ENCODE data around the gene MACF1.

The MACF1 gene

DNA sequence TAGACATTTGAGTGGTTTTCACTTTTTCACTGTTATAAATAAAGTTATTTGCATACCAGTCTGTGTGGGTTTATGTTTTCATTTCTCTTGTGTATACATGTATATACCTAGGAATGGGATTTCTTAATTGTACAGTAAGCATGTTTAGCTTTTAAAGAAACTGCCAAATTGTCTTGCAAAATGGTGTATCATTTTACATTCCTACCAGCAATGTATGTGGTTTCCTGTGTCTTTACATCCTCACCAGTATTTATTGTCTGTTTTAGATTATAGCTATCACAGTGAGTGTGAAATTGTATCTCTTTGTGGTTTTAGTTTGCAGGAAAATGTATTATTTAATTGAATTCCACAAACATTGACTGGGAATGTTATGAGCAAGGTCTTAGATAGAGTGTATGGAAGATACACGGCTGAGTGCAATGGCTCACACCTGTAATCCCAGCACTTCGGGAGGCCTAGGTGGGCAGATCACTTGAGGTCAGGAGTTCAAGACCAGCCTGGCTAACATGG is 57.3 kb downstream of the MACF1 start:
- H3K4me2 ChIP-seq (ENCODE audit: low read length, poor library complexity, severe bottlenecking), result no peak overlapping the region
- no peak overlapping the region for H2BK120ac ChIP-seq (ENCODE audit: low read depth, low read length)
- H2BK15ac ChIP-seq (ENCODE audit: low read depth, poor library complexity, severe bottlenecking), result no peak overlapping the region
- H2BK5ac ChIP-seq (ENCODE audit: low read depth, low read length, poor library complexity, severe bottlenecking), result no peak overlapping the region
- H3K4me1 ChIP-seq (ENCODE audit: control insufficient read depth, insufficient read depth, low read depth, low read length), result peaks cover 3% of the 10 kb centered on the region
- no peaks in the 10 kb centered on the region for H3K9me3 ChIP-seq (ENCODE audit: control insufficient read depth, low read length)
- WGBS, result 86% methylated on average over 2 of the region's 2 CpGs
- no peak overlapping the region for H3K4ac ChIP-seq (ENCODE audit: low read depth in 1 of 2, low read length in 2 of 2)
- no peak overlapping the region for H3K23ac ChIP-seq (ENCODE audit: low read length in 2 of 2)
- H3K27ac ChIP-seq (ENCODE audit: low read length, poor library complexity, severe bottlenecking), result no peak overlapping the region
- H3K27me3 ChIP-seq (ENCODE audit: control insufficient read depth in 1 of 2, insufficient read depth in 1 of 2, low read length in 2 of 2), result no peaks in the 10 kb centered on the region
- H3K4me3 ChIP-seq (ENCODE audit: insufficient read depth in 1 of 2, low read depth in 1 of 2, low read length in 2 of 2), result no peak overlapping the region
- no peak overlapping the region for H4K8ac ChIP-seq (ENCODE audit: low read length)
- no peak overlapping the region for H2AFZ ChIP-seq (ENCODE audit: low read depth, low read length)
- peaks cover 9 to 32% of the 10 kb centered on the region in 2 experiments for H3K36me3 ChIP-seq (ENCODE audit: control insufficient read depth in 1 of 2, insufficient read depth in 2 of 2, low read depth in 1 of 2, low read length in 2 of 2)
- H3K79me1 ChIP-seq (replicated peaks; ENCODE audit: low read length, poor library complexity, severe bottlenecking), result peaks cover 3% of the 10 kb centered on the region
- H3K9ac ChIP-seq (ENCODE audit: low read length), result no peak overlapping the region
- H4K91ac ChIP-seq (ENCODE audit: low read length), result no peak overlapping the region
- H2AK5ac ChIP-seq (ENCODE audit: low read length, severe bottlenecking), result no peak overlapping the region
- H2BK12ac ChIP-seq (ENCODE audit: low read length in 2 of 2), result no peak overlapping the region
- no peak overlapping the region for H3K18ac ChIP-seq (ENCODE audit: low read depth in 1 of 2, low read length in 2 of 2)
- H3K14ac ChIP-seq (ENCODE audit: low read length in 2 of 2), result no peak overlapping the region
- DNase-seq, result no peak

DNA sequence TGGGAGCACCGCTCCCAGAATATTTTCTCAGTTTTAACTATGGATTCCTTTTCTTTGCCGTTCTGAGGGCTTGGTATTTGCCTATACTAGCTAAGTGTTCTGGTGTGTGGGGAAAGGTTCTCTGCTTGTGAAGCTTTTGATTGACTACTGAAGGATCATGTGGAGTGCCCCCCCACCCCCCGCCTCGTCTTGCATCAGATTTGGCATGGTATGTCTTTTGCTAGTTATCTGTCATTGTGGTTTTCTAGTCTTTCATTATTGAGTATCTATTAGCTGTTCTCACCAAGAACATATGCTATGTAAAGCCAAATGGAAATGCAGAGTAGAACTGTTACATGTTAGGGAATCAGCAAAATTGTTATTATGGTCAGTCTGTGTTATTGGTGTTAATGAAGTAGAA is 58.3 kb downstream of the MACF1 start:
- H2BK120ac ChIP-seq (ENCODE audit: low read depth, low read length), result no peak overlapping the region
- H3K9ac ChIP-seq (ENCODE audit: low read length), result no peak overlapping the region
- peak overlapping the region; percentile 27 for H4K91ac ChIP-seq (ENCODE audit: low read length)
- H4K8ac ChIP-seq (ENCODE audit: low read length), result no peak overlapping the region
- no peak overlapping the region for H2AK5ac ChIP-seq (ENCODE audit: low read length, severe bottlenecking)
- peaks cover 3% of the 10 kb centered on the region for H3K4me1 ChIP-seq (ENCODE audit: control insufficient read depth, insufficient read depth, low read depth, low read length)
- no peak overlapping the region for H3K18ac ChIP-seq (ENCODE audit: low read depth in 1 of 2, low read length in 2 of 2)
- no peak overlapping the region for H2BK12ac ChIP-seq (ENCODE audit: low read length in 2 of 2)
- H3K14ac ChIP-seq (ENCODE audit: low read length in 2 of 2), result no peak overlapping the region
- H2BK5ac ChIP-seq (ENCODE audit: low read depth, low read length, poor library complexity, severe bottlenecking), result no peak overlapping the region
- no peaks in the 10 kb centered on the region for H3K9me3 ChIP-seq (ENCODE audit: control insufficient read depth, low read length)
- no peak overlapping the region for H3K23ac ChIP-seq (ENCODE audit: low read length in 2 of 2)
- peak; percentile 32 for DNase-seq
- WGBS, result 98% methylated on average over 3 of the region's 4 CpGs
- no peak overlapping the region for H3K27ac ChIP-seq (ENCODE audit: low read length, poor library complexity, severe bottlenecking)
- H3K4me3 ChIP-seq (ENCODE audit: insufficient read depth in 1 of 2, low read depth in 1 of 2, low read length in 2 of 2), result no peak overlapping the region
- H3K79me1 ChIP-seq (replicated peaks; ENCODE audit: low read length, poor library complexity, severe bottlenecking), result peaks cover 3% of the 10 kb centered on the region
- no peak overlapping the region for H2AFZ ChIP-seq (ENCODE audit: low read depth, low read length)
- H3K4me2 ChIP-seq (ENCODE audit: low read length, poor library complexity, severe bottlenecking), result no peak overlapping the region
- no peak overlapping the region for H3K4ac ChIP-seq (ENCODE audit: low read depth in 1 of 2, low read length in 2 of 2)
- H3K36me3 ChIP-seq (ENCODE audit: control insufficient read depth in 1 of 2, insufficient read depth in 2 of 2, low read depth in 1 of 2, low read length in 2 of 2), result peaks cover 9 to 24% of the 10 kb centered on the region in 2 experiments
- no peak overlapping the region for H2BK15ac ChIP-seq (ENCODE audit: low read depth, poor library complexity, severe bottlenecking)
- no peaks in the 10 kb centered on the region for H3K27me3 ChIP-seq (ENCODE audit: control insufficient read depth in 1 of 2, insufficient read depth in 1 of 2, low read length in 2 of 2)

DNA sequence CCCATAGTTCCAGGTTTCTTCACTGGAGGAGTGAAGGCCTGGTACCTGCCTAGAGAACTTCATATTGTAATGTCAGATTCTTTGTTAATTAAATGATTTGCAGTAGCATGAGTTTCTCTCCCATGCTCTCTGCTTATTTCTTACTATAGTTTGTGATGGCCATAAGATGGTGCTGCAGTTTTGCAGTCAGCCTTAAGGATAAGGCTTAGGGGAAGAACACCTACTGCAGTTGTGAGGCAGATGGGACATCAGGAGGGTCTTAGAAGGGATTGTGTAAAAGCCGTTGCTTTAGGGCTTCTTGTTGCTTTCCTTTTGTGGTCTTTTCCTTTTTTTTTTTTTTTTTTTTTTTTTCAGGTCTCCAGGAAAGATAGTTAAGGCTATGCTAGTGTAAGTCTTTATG is 61.8 kb downstream of the MACF1 start:
- 85% methylated on average over 1 of the region's 1 CpG for whole genome bisulfite sequencing
- H4K8ac ChIP-seq (ENCODE audit: low read length), result no peak overlapping the region

DNA sequence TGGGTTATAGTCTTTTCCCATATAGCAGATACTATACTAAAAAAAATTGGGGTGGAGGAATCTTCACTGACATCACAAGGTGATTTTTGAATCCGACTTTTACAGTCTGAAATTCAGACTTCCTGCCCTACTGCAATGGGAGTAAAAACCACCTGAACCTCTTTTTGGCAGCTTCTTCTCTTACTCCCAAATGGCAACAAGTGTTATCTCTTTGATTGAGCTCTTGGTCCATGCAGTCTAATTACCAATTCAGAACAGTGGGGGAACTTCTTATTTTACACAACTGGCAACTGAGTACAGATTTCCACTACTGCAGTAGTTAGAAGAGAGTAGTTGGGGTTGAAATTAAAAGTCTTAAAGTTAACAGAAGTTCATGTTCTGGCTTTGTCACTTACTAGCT is 62.3 kb downstream of the MACF1 start:
- no peak for DNase-seq
- H3K18ac ChIP-seq (ENCODE audit: low read depth in 1 of 2, low read length in 2 of 2), result no peak overlapping the region
- H2BK12ac ChIP-seq (ENCODE audit: low read length in 2 of 2), result no peak overlapping the region
- no peak overlapping the region for H3K9ac ChIP-seq (ENCODE audit: low read length)
- no peaks in the 10 kb centered on the region for H3K27me3 ChIP-seq (ENCODE audit: control insufficient read depth in 1 of 2, insufficient read depth in 1 of 2, low read length in 2 of 2)
- no peak overlapping the region for H2BK15ac ChIP-seq (ENCODE audit: low read depth, poor library complexity, severe bottlenecking)
- H3K23ac ChIP-seq (ENCODE audit: low read length in 2 of 2), result no peak overlapping the region
- H3K4me2 ChIP-seq (ENCODE audit: low read length, poor library complexity, severe bottlenecking), result no peak overlapping the region
- H3K4ac ChIP-seq (ENCODE audit: low read depth in 1 of 2, low read length in 2 of 2), result no peak overlapping the region
- H3K36me3 ChIP-seq (ENCODE audit: control insufficient read depth in 1 of 2, insufficient read depth in 2 of 2, low read depth in 1 of 2, low read length in 2 of 2), result peaks cover 0 to 13% of the 10 kb centered on the region in 2 experiments
- no peak overlapping the region for H2BK120ac ChIP-seq (ENCODE audit: low read depth, low read length)
- no peak overlapping the region for H2BK5ac ChIP-seq (ENCODE audit: low read depth, low read length, poor library complexity, severe bottlenecking)
- no peaks in the 10 kb centered on the region for H3K9me3 ChIP-seq (ENCODE audit: control insufficient read depth, low read length)
- H3K79me1 ChIP-seq (replicated peaks; ENCODE audit: low read length, poor library complexity, severe bottlenecking), result peaks cover 12% of the 10 kb centered on the region
- peaks cover 19% of the 10 kb centered on the region for H3K4me1 ChIP-seq (ENCODE audit: control insufficient read depth, insufficient read depth, low read depth, low read length)
- no peak overlapping the region for H2AFZ ChIP-seq (ENCODE audit: low read depth, low read length)
- no peak overlapping the region for H4K8ac ChIP-seq (ENCODE audit: low read length)
- no peak overlapping the region for H4K91ac ChIP-seq (ENCODE audit: low read length)
- H3K27ac ChIP-seq (ENCODE audit: low read length, poor library complexity, severe bottlenecking), result no peak overlapping the region
- H2AK5ac ChIP-seq (ENCODE audit: low read length, severe bottlenecking), result no peak overlapping the region
- no peak overlapping the region for H3K14ac ChIP-seq (ENCODE audit: low read length in 2 of 2)
- WGBS, result 80% methylated on average over 1 of the region's 1 CpG
- H3K4me3 ChIP-seq (ENCODE audit: insufficient read depth in 1 of 2, low read depth in 1 of 2, low read length in 2 of 2), result no peak overlapping the region

More for the DNA sequence above, 61.8 kb downstream of the MACF1 start:
- H3K79me1 ChIP-seq (replicated peaks; ENCODE audit: low read length, poor library complexity, severe bottlenecking), result peaks cover 12% of the 10 kb centered on the region
- no peak overlapping the region for H2BK15ac ChIP-seq (ENCODE audit: low read depth, poor library complexity, severe bottlenecking)
- H3K36me3 ChIP-seq (ENCODE audit: control insufficient read depth in 1 of 2, insufficient read depth in 2 of 2, low read depth in 1 of 2, low read length in 2 of 2), result peaks cover 3 to 13% of the 10 kb centered on the region in 2 experiments
- peak; percentile 36 for DNase-seq
- no peak overlapping the region for H4K91ac ChIP-seq (ENCODE audit: low read length)
- no peak overlapping the region for H2BK120ac ChIP-seq (ENCODE audit: low read depth, low read length)
- no peak overlapping the region for H3K14ac ChIP-seq (ENCODE audit: low read length in 2 of 2)
- no peak overlapping the region for H3K23ac ChIP-seq (ENCODE audit: low read length in 2 of 2)
- H3K4ac ChIP-seq (ENCODE audit: low read depth in 1 of 2, low read length in 2 of 2), result no peak overlapping the region
- no peaks in the 10 kb centered on the region for H3K27me3 ChIP-seq (ENCODE audit: control insufficient read depth in 1 of 2, insufficient read depth in 1 of 2, low read length in 2 of 2)
- H3K4me1 ChIP-seq (ENCODE audit: control insufficient read depth, insufficient read depth, low read depth, low read length), result peaks cover 19% of the 10 kb centered on the region
- no peak overlapping the region for H2BK12ac ChIP-seq (ENCODE audit: low read length in 2 of 2)
- peak overlapping the region; percentile 61 for H2AK5ac ChIP-seq (ENCODE audit: low read length, severe bottlenecking)
- no peak overlapping the region for H3K18ac ChIP-seq (ENCODE audit: low read depth in 1 of 2, low read length in 2 of 2)
- H3K27ac ChIP-seq (ENCODE audit: low read length, poor library complexity, severe bottlenecking), result no peak overlapping the region
- H2AFZ ChIP-seq (ENCODE audit: low read depth, low read length), result no peak overlapping the region
- no peak overlapping the region for H2BK5ac ChIP-seq (ENCODE audit: low read depth, low read length, poor library complexity, severe bottlenecking)
- H3K4me3 ChIP-seq (ENCODE audit: insufficient read depth in 1 of 2, low read depth in 1 of 2, low read length in 2 of 2), result no peak overlapping the region
- no peaks in the 10 kb centered on the region for H3K9me3 ChIP-seq (ENCODE audit: control insufficient read depth, low read length)
- H3K9ac ChIP-seq (ENCODE audit: low read length), result no peak overlapping the region
- H3K4me2 ChIP-seq (ENCODE audit: low read length, poor library complexity, severe bottlenecking), result no peak overlapping the region

All from mesenchymal stem cell (in vitro differentiated cells and primary cell).